Nucleus accumbens (tissue), 56 donors: ENCODE results near the gene FBXO22.
"Not testable (repeated sequence)": the region's sequence is repeated elsewhere in the genome, so short reads cannot be mapped to it uniquely, and the experiment has no call there.

ENCODE experiments used
- DNase-seq, 56 donors: peaks; one replicate each; lab custom pipeline; 2025; lab: John Stamatoyannopoulos, UW

Gene FBXO22

GRCh38 chr15:75903331-75904239 lies at the start of gene FBXO22:
Gene FBXO22 (plus strand): TSS chr15:75903878. CDS start chr15:75903964, 86 bp downstream.
- DNase-seq, result peak; percentile 21 to 92 (median 78)

DNA sequence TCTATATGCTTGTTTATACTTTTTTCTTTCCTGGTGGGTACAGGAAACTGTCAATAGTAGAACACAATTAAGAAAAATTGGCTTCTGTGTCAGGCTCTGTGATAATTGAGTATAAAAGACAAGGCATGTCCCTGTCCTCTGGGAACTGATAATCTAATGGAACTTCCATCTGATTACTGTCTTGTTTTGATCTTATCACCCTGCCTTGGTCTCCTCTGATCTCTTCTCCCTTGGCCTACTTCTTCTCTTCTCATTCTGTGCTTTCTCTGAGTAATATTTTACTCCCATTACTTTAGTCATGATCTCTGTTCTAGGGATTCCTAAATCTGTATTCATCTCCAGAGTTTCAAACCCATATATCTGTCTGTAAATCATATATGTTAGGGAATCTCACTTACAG lies 45.8 kb upstream of the FBXO22 start:
- DNase-seq, result no peak

- no peak for DNase-seq
These were observed 41.8 kb upstream of the FBXO22 start for GRCh38 chr15:75861750-75862402.

GRCh38 chr15:75862796-75863195 lies 40.9 kb upstream of the FBXO22 start:
- no peak for DNase-seq

- DNase-seq, result no peak
These were observed 39.2 kb upstream of the FBXO22 start for GRCh38 chr15:75864213-75865059.

DNA sequence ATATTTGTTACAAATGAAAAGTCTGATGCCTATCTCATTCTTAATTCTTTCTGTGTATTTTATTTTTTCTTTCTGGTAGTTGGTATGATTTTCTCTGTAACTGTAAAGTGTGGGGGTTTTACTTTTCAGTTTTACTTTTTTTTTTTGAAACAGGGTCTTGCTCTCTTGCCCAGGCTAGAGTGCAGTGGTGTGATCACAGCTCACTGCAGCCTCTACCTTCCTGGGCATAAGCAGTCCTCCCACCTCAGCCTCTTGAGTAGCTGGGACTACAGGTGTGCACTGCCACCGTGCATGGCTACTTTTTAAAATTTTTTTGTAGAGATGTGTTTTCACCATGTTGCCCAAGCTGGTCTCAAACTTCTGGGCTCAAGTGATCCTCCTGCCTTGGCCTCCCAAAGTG lies 37.6 kb upstream of the FBXO22 start:
- not testable (repeated sequence) for DNase-seq

GRCh38 chr15:75866916-75867315 lies 36.8 kb upstream of the FBXO22 start:
- no peak for DNase-seq

GRCh38 chr15:75867449-75867848 lies 36.2 kb upstream of the FBXO22 start:
- no peak for DNase-seq

DNA sequence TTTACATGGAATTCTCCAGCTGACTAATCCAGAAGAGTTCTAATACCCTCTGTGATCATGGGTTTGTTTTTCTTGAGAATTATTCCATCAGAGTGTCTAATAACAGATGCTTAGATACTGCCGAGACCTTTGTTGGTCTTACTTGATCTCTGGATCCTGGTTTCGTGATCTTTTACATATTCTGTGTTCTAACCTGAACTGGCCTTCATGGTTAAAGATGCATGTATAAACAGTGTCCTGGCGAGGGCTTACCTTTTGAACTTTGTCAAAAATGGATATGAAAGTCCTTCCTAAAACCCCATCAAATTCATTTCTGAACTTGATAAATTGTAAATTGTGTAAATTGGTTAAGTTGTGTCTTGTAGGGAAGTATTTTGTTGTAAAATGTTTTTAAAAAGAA lies 35.7 kb upstream of the FBXO22 start:
- no peak for DNase-seq

- DNase-seq, result no peak
These were observed 34.2 kb upstream of the FBXO22 start for GRCh38 chr15:75869446-75869845.

GRCh38 chr15:75871589-75871988 lies 32.1 kb upstream of the FBXO22 start:
- not testable (repeated sequence) for DNase-seq

GRCh38 chr15:75872403-75872990 lies 31.2 kb upstream of the FBXO22 start:
- DNase-seq, result no peak

GRCh38 chr15:75884041-75884440 lies 19.6 kb upstream of the FBXO22 start:
- no peak for DNase-seq

- no peak for DNase-seq
These were observed 16.5 kb upstream of the FBXO22 start for GRCh38 chr15:75887178-75887577.

- DNase-seq, result no peak
These were observed 11.8 kb upstream of the FBXO22 start for GRCh38 chr15:75891895-75892294.

GRCh38 chr15:75895731-75896130 lies 7.9 kb upstream of the FBXO22 start:
- no peak for DNase-seq

DNA sequence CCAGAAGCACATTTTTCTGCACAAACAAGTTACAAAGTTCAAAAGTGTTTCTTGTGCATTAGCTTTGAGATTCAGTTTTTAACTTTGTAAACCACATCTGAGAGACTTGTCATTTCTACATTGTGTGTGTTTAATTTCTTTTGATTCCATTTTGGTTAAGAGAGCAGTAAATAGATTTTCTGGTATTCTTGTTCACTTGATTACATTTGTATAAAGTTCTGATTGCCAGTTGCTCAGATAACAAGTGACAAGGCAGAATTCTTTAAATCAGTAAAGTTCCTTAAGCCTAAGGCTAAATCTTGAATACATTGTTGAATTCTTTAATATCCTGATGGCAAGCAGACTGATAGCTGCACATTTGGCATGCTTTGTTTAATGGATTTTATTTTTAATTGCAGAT lies 3.1 kb upstream of the FBXO22 start:
- no peak for DNase-seq

DNA sequence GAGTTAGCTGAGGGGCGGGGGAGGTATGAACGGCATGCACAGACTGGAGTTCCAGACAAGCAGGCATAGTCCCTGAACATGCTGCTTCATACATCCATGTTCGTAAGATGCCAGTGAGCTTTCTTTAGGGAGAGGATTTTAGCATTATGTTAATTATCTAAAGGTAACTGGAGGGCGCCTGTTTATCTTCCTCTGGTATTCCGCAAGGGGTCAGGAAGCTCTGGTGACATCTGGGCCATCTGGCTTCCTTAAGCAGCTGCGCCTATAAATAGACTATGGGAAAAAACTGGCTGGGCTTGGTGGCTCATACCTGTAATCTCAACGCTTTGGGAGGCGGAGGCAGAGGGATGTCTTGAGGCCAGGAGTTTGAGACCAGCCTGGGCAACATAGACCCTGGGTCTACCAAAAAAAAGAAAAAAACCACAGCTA lies 1.5 kb upstream of the FBXO22 start:
- no peak for DNase-seq

DNA sequence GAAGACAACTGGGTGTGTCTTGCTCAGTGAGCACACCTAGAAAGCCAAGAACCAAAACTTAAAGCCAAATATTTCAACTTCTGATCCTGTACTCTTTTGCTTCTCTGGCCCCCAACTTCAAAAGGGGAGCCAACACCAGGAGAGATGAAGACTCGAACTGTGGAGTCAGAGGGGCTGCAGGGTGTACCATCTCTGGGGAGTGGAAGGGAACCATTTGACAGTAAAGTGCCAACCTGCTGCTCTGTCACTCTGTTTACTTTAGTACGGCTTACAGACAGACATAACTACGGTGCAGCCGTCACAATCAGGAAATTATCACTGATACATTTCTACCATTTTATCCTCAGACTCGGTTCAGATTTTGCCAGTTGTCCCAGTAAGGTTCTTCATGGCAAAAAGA lies 1.6 kb downstream of the FBXO22 start:
- DNase-seq, result no peak

- not testable (repeated sequence) for DNase-seq
These were observed 6.7 kb downstream of the FBXO22 start for GRCh38 chr15:75910355-75910754.

GRCh38 chr15:75916978-75917377 lies 13.3 kb downstream of the FBXO22 start:
- no peak for DNase-seq
